HG03095 (cell line): ENCODE measurements around the gene DNAAF2.
A peak's percentile ranks its signal among the peaks of the same experiment; 100 is the strongest.
"Not testable (repeated sequence)": the region's sequence is repeated elsewhere in the genome, so short reads cannot be mapped to it uniquely, and the experiment has no call there.

ENCODE experiments used
- ATAC-seq: cut with Tn5 transposase; IDR thresholded peaks from one replicate; pipeline ENCODE4 v1.9.1; 2021; ENCODE audit warnings: moderate library complexity; ENCODE audit not compliant: unreplicated experiment

DNAAF2 gene

DNA sequence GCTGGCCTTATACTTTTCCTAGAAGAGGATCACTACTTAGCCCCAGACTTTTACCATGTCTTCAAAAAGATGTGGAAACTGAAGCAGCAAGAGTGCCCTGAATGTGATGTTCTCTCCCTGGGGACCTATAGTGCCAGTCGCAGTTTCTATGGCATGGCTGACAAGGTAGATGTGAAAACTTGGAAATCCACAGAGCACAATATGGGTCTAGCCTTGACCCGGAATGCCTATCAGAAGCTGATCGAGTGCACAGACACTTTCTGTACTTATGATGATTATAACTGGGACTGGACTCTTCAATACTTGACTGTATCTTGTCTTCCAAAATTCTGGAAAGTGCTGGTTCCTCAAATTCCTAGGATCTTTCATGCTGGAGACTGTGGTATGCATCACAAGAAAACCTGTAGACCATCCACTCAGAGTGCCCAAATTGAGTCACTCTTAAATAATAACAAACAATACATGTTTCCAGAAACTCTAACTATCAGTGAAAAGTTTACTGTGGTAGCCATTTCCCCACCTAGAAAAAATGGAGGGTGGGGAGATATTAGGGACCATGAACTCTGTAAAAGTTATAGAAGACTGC, 12.9 kb downstream of the DNAAF2 start:
- no peak for ATAC-seq

DNA sequence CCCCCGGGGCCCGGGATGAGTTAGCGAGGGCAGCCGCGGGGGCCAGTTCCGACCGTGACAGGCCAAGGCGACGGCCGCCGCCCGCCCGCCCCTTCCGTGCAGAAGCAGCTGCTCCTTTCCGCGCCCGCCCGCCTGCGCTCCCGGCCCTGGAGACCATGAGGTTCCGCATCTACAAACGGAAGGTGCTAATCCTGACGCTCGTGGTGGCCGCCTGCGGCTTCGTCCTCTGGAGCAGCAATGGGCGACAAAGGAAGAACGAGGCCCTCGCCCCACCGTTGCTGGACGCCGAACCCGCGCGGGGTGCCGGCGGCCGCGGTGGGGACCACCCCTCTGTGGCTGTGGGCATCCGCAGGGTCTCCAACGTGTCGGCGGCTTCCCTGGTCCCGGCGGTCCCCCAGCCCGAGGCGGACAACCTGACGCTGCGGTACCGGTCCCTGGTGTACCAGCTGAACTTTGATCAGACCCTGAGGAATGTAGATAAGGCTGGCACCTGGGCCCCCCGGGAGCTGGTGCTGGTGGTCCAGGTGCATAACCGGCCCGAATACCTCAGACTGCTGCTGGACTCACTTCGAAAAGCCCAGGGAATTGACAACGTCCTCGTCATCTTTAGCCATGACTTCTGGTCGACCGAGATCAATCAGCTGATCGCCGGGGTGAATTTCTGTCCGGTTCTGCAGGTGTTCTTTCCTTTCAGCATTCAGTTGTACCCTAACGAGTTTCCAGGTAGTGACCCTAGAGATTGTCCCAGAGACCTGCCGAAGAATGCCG, 13.7 kb downstream of the DNAAF2 start:
- ATAC-seq: peak; percentile 24

DNA sequence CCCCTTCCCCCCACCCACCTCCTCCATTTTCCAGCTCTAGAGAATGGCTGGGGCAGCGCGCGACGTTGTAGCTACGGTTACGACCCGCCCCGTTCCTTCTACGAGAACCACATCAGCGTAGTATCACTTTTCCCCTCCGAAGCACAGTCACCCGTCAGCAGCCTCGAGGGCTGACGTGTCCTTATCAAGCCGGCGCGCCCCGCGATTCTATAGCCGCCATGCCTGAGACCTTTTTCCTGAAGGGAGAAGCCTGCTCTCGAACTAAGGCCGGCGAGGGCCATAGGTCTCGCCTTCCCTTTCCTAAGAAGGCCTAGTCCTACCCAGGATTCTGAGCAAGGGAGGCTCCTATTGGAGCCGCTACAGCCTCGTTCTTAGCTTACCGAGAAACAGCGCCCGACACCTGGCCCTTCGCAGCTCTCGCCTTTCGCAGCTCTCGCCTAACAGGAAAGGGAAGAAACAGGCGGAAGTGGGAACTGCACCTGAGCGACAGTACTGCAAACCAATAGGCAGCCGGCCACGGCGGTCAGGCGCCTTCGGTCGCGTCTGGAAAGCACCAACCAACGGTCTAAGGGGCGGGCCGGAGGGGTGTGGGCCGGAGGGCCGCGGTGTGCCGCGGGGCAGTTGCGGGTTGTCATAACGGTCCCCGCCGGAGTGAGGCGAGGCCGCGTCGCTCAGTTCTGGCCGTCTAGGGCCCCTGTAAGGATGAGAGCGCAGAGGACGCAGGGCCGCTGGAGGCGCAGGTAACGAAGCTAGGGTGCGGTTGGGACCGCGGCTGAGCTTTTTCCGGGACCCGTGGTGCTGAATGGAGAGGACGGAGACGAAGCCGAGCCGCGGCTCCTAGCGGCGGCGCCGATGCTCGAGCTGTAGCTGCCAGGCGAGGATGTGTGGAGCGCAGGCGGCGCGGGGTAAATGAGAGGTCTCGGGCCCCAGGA, 14.6 kb downstream of the DNAAF2 start, which contains the start of the genes MGAT2 and RPL36AL:
TSS of gene MGAT2 (plus strand) at position 618 of the 932 bp plus-strand sequence. CDS start 470 bp downstream, outside the sequence.
TSS of gene RPL36AL (minus strand) at position 445 of the 932 bp plus-strand sequence. CDS start 1,522 bp downstream, outside the sequence.
- peak; percentile 86 for ATAC-seq

DNA sequence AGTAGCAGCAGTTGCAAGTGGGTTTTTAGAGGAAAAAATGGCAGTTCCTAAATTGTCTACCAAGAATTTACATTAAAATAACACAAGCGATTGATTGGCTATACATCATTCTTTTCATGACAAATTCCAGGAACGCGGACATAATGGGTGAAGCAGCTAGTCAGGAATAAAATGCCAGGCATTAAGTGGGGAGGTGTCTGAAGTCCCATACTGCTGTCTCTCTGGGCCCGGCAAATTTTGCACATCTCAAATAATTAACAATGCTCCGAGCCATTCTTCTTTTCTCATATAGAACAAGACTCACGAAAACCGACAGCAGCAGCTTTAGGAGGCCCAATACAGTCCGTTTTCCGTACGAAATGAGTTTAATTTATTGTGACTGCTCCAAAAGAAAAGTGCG, 15.3 kb downstream of the DNAAF2 start:
- ATAC-seq: no peak

DNA sequence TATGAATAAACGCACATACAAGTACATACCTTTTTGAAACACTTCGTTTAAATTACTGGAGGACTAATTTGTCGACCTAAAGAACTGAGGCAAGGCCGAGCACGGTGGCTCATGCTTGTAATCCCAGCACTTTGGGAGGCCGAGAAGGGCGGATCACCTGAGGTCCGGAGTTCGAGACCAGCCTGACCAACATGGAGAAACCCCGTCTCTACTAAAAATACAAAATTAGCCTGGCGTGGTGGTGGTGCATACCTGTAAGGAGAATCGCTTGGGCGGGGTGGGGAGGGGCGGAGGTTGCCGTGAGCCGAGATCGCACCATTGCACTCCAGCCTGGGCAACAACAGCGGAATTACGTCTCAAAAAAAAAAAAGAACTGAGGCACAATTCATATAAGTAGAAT, 15.8 kb downstream of the DNAAF2 start:
- not testable (repeated sequence) for ATAC-seq

DNA sequence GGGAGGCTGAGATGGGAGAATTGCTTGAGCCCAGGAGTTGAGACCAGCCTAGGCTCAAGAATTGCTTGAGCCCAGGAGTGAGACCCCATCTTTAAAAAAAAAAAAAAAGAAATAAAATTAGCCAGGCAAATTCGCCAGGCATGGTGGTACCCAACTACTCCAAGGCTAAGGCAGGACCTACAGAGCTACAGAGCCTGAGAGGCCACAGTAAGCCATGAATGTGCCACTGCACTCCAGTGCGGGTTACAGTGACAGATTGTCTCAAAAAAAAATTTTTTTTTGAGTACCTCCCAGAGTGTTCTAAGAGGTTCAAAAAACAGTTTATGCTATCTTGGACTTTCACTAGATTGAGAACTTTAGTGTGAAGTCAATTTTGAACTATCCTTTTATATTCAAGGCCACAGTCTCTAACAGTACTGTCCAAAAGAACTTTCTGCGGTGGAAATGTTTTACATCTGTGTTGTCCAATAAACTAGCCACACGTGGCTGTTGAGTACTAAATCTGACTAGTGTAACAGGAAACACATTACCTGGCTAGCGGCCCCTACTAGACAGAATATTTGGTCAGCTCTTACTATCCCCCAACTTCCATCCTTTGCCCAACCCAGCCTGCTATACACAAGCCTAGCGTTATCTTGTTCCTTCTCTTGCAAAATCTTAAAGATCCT, 17.1 kb downstream of the DNAAF2 start:
- ATAC-seq: no peak

DNA sequence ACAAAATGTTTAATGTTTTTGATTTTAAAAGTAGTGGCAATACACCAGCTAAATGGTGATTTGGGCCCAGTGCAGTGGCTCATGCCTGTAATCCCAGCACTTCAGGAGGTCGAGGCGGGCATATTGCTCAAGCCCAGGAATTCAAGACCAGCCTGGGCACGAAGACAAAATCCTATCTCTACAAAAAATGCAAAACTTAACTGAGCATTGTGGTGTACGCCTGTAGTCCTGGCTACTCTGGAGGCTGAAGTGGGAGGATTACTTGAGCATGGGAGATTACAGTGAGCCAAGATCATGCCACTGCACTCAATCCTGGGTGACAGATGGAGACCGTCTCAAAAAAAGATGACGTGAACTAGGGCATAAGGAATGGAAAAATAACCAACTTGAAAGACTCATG, 19.3 kb downstream of the DNAAF2 start:
- no peak for ATAC-seq

DNA sequence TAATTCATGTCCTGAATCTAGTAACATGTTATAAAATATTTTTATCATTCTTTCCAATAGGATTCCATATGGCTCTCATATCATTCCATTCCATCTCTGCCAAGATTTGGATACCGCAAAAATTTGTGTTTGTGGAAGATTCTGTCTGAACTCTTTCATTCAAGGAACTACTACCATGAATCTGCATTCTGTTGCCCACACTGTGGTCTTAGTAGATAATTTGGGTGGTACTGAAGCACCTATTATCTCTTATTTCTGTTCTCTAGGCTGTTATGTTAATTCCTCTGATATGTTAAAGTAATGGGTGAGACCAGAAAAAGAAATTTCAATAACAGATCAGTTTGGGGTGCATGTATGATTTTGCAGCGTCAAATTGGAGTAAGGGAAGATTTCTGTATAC, 20.8 kb downstream of the DNAAF2 start:
- ATAC-seq: no peak

DNA sequence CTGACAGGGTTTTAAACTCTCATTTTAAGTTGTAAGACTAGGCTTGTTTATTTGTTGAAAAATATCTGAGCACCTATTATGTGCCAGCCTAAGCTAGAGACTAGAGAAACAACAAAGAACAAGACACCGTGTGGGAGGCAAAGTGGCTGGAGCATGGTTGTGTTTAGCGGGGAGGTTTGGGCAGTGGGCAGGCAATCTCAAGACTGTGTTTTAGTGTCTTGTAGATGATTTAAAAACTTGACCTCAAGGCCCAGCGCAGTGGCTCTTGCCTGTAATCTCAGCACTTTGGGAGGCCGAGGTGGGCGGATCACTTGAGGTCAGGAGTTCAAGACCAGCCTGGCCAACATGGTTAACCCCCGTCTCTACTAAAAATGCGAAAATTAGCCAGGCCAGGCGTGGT, 22.4 kb downstream of the DNAAF2 start:
- no peak for ATAC-seq

DNA sequence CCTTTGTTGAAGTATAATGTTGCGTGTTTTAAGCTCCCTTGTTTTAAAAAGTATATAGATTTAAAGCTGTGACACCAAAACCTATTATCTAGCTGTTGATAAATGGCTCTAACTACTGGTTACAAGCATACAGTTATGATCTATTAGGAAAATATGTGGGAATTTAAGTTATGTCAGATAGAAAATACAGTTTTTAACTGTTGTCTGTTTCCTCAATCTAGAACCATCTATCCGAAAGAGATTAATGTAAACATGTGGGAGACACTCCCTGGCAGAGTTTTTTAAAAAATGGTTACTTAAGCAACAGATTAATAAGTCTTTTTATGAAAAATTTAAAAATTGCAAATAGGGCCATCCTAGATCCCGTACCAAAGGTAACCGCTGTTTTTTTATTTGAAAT, 22.8 kb downstream of the DNAAF2 start:
- no peak for ATAC-seq

DNA sequence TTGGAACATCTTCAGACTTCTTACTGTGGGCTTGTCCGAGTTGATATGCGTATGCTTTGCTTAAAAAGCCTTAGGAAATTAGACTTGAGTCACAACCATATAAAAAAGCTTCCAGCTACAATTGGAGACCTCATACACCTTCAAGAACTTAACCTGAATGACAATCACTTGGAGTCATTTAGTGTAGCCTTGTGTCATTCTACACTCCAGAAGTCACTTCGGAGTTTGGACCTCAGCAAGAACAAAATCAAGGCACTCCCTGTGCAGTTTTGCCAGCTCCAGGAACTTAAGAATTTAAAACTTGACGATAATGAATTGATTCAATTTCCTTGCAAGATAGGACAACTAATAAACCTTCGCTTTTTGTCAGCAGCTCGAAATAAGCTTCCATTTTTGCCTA, 27.5 kb downstream of the DNAAF2 start:
- ATAC-seq: no peak

DNA sequence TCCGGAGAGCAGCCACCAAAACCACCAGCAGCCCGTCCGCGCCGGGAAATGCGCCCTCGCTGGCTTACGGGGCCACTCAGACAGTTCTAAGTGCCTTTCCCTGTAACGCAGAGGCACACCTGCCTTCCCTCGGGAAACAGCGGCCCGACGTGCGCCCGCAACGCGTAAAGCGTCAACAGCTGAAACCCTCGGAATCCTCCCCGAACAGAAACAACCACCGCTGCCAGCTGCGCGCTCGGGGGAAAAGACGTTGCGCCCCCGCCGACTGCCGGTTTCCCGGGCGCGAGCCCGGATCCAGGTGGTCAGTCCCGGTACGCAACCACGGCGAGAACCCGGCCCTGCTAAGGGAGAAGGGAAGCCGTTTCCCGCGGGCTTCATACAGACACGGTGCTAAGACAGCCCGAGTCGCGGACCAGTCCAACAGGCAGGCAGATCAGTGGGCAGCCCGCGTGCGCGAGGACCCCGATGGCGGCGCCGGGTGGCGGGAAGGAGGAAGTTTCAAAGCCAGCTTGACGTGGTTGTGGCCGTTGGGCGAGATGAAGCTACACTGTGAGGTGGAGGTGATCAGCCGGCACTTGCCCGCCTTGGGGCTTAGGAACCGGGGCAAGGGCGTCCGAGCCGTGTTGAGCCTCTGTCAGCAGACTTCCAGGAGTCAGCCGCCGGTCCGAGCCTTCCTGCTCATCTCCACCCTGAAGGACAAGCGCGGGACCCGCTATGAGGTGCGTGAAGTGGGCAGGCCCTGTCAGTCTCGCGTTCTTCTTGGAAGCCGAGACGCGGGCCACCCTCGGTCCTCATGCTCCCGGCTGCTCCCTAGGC, 36.4 kb downstream of the DNAAF2 start, which contains the start of gene LRR1:
TSS of gene LRR1 (plus strand) at position 456 of the 816 bp plus-strand sequence. CDS start at position 537, 81 bp downstream.
- peak; percentile 46 for ATAC-seq

DNA sequence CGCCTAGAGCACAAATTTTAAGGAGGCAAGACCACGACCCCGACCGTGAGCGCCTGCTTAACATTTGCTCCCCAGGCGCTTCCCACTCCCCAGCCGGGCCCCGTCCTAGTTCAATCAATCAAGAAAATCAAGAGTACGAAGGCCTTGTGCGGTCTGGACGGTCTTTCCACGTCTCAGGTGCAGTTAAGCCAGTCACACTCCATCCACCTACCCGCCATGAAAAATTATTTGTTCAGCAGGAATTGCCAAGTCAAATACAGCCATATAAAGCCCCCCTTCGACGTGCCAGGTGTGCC, 36.9 kb downstream of the DNAAF2 start:
- no peak for ATAC-seq

DNA sequence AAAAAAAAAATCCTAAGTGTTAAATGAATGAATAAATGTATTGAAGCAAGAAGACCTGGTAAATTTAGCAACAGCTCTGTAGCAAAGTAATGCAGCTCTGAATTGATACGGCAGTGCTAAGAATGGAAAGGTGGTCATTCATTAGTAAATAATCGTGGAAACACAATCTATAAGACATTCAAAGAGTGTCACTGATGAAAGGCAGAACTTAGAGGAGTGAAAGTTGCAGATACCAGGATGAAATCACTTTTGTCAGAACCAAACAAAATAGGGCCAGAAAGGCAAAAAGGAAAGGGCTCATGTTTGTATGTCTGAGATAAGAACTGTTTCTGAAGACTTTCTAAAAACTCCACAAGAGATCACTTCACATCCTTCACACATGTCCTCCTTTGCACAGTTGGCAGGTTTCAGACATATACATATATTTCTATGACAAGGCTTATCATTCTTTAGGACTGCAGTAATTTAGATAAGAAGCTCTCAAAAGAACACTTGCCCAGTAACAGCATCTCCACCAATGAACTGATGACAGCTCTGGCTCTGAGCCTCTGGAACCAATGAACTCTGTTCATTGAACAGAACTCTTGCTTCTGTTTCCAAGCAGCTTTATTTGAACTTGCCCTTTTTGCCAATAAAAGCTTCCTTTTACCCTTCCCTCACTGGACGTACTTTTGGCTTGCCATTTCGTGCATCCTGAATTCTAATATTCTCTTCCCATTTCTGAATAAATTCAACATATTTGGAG, 40.5 kb downstream of the DNAAF2 start:
- no peak for ATAC-seq

DNA sequence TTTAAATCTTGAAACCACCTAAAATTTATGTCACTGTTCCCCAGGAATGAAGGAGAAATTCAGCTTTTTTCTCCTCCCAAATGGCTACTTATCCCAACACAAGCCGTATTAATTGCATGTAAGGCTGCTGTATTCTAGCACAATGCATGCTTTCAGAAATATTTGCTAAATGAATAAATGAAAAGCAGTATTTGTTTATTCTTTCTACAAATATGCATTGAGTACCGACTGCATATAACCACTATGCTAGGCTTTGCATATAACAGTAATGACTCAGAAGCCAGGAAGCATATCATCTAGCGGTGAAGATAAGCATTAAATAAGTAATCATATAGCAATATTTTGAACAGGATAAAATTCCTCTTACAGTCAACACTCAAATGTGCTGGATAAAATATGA, 42.0 kb downstream of the DNAAF2 start:
- ATAC-seq: no peak

DNA sequence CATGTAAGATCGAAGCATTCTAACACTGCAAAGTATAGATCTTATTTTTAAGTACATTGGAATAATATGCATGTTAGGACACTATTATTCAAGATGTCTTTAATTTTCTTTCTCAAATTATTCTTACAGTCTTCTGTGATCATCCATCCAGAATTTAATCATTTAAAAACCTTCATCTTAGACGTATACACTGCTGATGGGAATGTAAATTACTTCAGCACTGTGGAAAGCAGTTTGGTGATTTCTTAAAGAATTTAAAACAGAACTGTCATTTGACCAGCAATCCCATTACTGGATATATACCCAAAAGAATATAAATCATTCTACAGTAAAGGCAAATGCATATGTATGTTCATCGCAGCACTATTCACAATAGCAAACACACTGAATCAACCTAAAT, 45.7 kb downstream of the DNAAF2 start:
- no peak for ATAC-seq

DNA sequence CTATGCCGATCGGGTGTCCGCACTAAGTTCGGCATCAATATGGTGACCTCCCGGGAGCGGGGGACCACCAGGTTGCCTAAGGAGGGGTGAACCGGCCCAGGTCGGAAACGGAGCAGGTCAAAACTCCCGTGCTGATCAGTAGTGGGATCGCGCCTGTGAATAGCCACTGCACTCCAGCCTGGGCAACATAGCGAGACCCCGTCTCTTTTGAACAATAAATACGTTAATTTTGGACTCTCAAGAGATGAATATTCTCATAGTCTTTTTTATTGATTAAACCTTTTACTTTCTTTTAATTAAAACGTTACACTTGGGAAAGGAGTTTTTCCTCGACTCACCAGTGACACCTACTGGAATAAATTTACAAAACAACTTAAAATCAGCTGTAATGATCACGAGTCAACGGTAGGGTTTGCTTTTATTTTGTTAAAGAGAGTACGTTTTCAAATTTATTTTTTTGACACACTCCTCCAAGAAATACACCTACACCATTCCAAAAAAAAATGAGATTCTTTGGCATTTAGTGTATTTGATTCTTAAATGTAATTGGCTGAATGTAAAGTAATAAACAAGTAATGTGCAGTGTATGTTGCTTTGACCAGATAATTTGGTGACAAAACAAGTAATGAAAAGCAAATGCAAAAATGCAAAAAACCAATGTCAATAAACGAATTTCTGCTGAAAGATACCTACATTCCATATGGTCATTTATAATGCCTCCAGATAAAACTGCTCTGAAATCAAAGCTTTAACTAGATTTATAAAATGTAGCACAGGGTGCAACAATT, 48.2 kb downstream of the DNAAF2 start:
- ATAC-seq: peak; percentile 22

DNA sequence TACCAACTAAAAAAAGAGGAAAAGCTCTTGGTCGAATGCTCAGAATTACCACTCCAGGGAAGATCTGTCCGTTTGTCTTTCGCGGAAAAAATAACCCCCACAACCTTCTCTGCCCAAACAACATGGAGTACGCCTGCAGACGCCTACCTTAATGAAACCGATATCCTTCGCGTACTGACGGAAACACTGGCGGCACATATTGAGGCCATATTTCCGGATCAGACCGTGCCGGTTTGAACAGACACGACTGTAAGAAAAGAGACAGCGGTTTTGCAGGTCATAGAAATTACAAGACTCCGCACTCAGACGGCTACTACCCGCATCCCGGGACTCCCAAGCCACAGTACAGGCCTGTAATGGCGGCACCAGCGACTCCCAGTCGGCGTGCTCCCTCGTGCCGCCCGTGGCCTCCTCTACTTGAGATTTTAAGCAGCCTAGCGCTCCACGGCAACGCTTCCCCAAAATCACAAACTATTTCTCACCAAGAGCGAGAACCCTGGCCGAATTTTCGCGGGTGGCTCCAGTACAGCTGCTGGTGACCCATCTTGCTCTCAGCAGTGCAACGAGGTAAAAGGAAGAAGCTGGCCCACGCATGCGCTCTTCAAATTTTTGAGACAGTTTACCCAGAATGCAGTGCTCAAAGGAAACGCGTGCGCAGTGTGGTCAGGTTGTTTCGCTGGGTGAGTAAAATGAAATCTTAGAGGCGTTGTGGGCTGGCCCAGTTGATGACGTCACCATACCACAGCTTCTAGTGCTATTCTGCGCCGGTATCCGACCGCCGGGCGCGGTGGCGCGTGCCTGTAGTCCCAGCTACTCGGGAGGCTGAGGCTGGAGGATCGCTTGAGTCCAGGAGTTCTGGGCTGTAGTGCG, 49.0 kb downstream of the DNAAF2 start, which contains the start of gene RPS29:
TSS of gene RPS29 (minus strand) at position 578 of the 870 bp plus-strand sequence. CDS start at position 544, 34 bp downstream.
- ATAC-seq: peak; percentile 86
